ENCODE results near the gene SYNE2.

The SYNE2 gene

DNA sequence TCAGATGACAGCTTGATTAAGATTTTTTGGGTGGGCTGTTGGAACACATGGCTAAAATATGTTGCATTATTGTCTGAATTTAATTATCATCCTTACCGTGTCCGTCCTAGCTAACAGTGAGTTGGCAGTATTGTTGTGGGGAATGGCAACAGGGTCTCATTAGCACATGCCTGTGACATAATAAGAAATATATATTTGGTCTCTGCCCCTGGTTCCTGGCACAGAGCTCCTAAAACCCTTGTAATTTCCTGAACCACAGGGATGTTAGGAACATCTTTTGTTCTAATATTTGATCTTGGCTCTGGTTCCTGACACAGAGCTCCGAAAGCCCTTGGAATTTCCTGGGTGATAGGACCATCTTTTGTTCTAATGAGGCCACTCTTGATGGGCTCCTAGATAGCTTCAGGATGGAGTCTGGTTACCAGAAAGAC, 76.0 kb downstream of the SYNE2 start:
- Histone ChIP-seq H3K36me3 (ENCODE audit: insufficient read depth, low read length) (no peaks in the 10 kb centered on the region; the same call in 1 of the 2 replicates), H3K27ac (peak overlapping the region; percentile 63), H3K9me3 (ENCODE audit: low read depth, low read length) (no peaks in the 10 kb centered on the region; the same call in 1 of the 2 replicates), H3K9ac (ENCODE audit: insufficient read length) (no peak overlapping the region), H3K4me3 (no peak overlapping the region)
- DNase-seq (ENCODE audit: low read depth, low spot score) = no peak
- TF ChIP-seq EZH2 (IDR thresholded peaks at IDR 0.05) (no peak), POLR2AphosphoS5 (IDR thresholded peaks at IDR 0.05; ENCODE audit: borderline replicate concordance, low read depth, low read length) (no peak), FOXP2 (optimal IDR thresholded peaks at IDR 0.05; ENCODE audit: control extremely low read depth, extremely low read length, insufficient read depth) (no peak)

DNA sequence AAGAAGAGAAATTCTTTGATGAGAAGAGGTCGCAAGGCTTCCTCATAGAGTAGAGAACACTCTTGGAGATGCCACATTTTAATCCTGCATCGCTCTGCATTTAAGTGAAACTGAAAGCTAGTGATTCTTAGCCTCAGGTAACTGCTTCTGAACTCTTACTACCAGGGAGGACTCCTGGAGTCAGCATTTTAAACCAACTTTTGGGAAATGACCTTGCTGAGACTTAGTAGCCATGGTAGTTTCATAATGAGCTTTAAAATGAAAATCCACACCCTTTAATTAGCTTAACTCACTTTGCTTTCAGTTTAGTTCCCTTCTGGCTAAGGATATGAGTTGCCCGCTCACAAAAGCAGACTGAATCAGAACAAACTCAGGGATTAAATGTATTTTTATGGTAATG, 80.3 kb downstream of the SYNE2 start:
- no peak overlapping the region for H3K27ac ChIP-seq
- H3K9ac ChIP-seq (ENCODE audit: insufficient read length) = no peak overlapping the region

GRCh38 chr14:63933711-63934110, 80.9 kb downstream of the SYNE2 start:
- Histone ChIP-seq H3K4me3 (no peak overlapping the region), H3K9me3 (ENCODE audit: low read depth, low read length) (no peaks in the 10 kb centered on the region), H3K9ac (ENCODE audit: insufficient read length) (no peak overlapping the region), H3K36me3 (ENCODE audit: insufficient read depth, low read length) (no peaks in the 10 kb centered on the region), H3K27ac (no peak overlapping the region)
- TF ChIP-seq EZH2 (IDR thresholded peaks at IDR 0.05) (no peak), FOXP2 (optimal IDR thresholded peaks at IDR 0.05; ENCODE audit: control extremely low read depth, extremely low read length, insufficient read depth) (no peak), POLR2AphosphoS5 (IDR thresholded peaks at IDR 0.05; ENCODE audit: borderline replicate concordance, low read depth, low read length) (no peak)
- DNase-seq (ENCODE audit: low read depth, low spot score) = no peak

More for the DNA sequence above, 80.3 kb downstream of the SYNE2 start:
- no peaks in the 10 kb centered on the region for H3K36me3 ChIP-seq (ENCODE audit: insufficient read depth, low read length)
- DNase-seq (ENCODE audit: low read depth, low spot score) = no peak
- no peak overlapping the region for H3K4me3 ChIP-seq
- no peaks in the 10 kb centered on the region for H3K9me3 ChIP-seq (ENCODE audit: low read depth, low read length)
- TF ChIP-seq FOXP2 (optimal IDR thresholded peaks at IDR 0.05; ENCODE audit: control extremely low read depth, extremely low read length, insufficient read depth) (no peak), POLR2AphosphoS5 (IDR thresholded peaks at IDR 0.05; ENCODE audit: borderline replicate concordance, low read depth, low read length) (no peak), EZH2 (IDR thresholded peaks at IDR 0.05) (no peak)

DNA sequence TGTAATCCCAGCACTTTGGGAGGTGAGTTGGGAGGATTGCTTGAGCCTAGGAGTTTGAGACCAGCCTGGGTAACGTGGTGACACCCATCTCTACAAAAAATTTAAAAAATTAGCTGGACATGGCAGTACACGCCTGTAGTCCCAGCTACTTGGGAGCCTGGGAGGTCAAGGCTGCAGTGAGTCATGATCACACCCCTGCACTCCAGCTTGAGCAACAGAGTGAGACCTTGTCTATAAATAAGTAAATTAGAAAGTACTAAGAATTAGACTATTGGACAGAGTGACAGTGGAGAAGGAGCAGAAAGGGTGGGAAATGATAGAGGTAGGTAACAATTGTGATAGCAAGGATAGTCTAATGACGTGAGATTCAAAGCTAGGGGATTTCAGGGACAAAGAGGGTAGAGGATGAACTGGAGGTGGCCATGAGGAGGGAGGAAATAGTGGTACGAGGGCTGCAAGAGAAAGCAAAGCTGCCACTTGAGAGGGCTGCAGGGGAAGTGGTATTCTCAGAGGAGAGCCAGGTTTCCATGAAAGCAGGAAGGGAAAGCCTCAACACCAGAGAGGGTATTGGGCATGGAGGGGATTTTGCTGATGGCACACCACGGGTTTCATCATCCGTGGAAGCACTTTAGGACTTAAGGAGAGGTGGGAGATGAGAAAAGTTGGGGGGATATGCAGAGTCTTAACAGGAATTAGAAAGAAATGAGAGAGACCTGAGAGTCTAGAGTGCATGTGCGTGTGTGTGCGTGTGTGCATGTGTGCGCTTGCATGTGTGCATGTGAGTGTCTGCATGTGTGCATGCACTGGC, 85.6 kb downstream of the SYNE2 start:
- Histone ChIP-seq H3K9me3 (ENCODE audit: low read depth, low read length) (no peaks in the 10 kb centered on the region), H3K36me3 (ENCODE audit: insufficient read depth, low read length) (peaks cover 19% of the 10 kb centered on the region), H3K4me3 (no peak overlapping the region), H3K9ac (ENCODE audit: insufficient read length) (no peak overlapping the region), H3K27ac (no peak overlapping the region)
- no peak for TF ChIP-seq EZH2 (IDR thresholded peaks at IDR 0.05)
- TF ChIP-seq POLR2AphosphoS5 (IDR thresholded peaks at IDR 0.05; ENCODE audit: borderline replicate concordance, low read depth, low read length) = no peak
- no peak for TF ChIP-seq FOXP2 (optimal IDR thresholded peaks at IDR 0.05; ENCODE audit: control extremely low read depth, extremely low read length, insufficient read depth)
- DNase-seq (ENCODE audit: low read depth, low spot score) = no peak

GRCh38 chr14:63939006-63939270, 86.1 kb downstream of the SYNE2 start:
- Histone ChIP-seq H3K27ac (no peak overlapping the region), H3K36me3 (ENCODE audit: insufficient read depth, low read length) (peaks cover 19% of the 10 kb centered on the region), H3K9me3 (ENCODE audit: low read depth, low read length) (no peaks in the 10 kb centered on the region), H3K9ac (ENCODE audit: insufficient read length) (no peak overlapping the region), H3K4me3 (no peak overlapping the region)
- TF ChIP-seq FOXP2 (optimal IDR thresholded peaks at IDR 0.05; ENCODE audit: control extremely low read depth, extremely low read length, insufficient read depth) = no peak
- no peak for TF ChIP-seq EZH2 (IDR thresholded peaks at IDR 0.05)
- no peak for TF ChIP-seq POLR2AphosphoS5 (IDR thresholded peaks at IDR 0.05; ENCODE audit: borderline replicate concordance, low read depth, low read length)
- no peak for DNase-seq (ENCODE audit: low read depth, low spot score)

- Histone ChIP-seq H3K9ac (ENCODE audit: insufficient read length) (no peak overlapping the region), H3K9me3 (ENCODE audit: low read depth, low read length) (no peaks in the 10 kb centered on the region), H3K36me3 (ENCODE audit: insufficient read depth, low read length) (peaks cover 19% of the 10 kb centered on the region), H3K4me3 (no peak overlapping the region), H3K27ac (no peak overlapping the region)
- DNase-seq (ENCODE audit: low read depth, low spot score) = no peak
- TF ChIP-seq EZH2 (IDR thresholded peaks at IDR 0.05) (no peak), FOXP2 (optimal IDR thresholded peaks at IDR 0.05; ENCODE audit: control extremely low read depth, extremely low read length, insufficient read depth) (no peak), POLR2AphosphoS5 (IDR thresholded peaks at IDR 0.05; ENCODE audit: borderline replicate concordance, low read depth, low read length) (no peak)
These were observed 87.6 kb downstream of the SYNE2 start for GRCh38 chr14:63940387-63940786.

- H3K4me3 ChIP-seq = no peak overlapping the region
- TF ChIP-seq POLR2AphosphoS5 (IDR thresholded peaks at IDR 0.05; ENCODE audit: borderline replicate concordance, low read depth, low read length) (no peak), EZH2 (IDR thresholded peaks at IDR 0.05) (no peak), FOXP2 (optimal IDR thresholded peaks at IDR 0.05; ENCODE audit: control extremely low read depth, extremely low read length, insufficient read depth) (no peak)
- no peaks in the 10 kb centered on the region for H3K9me3 ChIP-seq (ENCODE audit: low read depth, low read length)
- H3K9ac ChIP-seq (ENCODE audit: insufficient read length) = no peak overlapping the region
- H3K36me3 ChIP-seq (ENCODE audit: insufficient read depth, low read length) = peaks cover 19% of the 10 kb centered on the region
- H3K27ac ChIP-seq = no peak overlapping the region
- DNase-seq (ENCODE audit: low read depth, low spot score) = no peak
These were observed 88.2 kb downstream of the SYNE2 start for GRCh38 chr14:63941023-63941422.

DNA sequence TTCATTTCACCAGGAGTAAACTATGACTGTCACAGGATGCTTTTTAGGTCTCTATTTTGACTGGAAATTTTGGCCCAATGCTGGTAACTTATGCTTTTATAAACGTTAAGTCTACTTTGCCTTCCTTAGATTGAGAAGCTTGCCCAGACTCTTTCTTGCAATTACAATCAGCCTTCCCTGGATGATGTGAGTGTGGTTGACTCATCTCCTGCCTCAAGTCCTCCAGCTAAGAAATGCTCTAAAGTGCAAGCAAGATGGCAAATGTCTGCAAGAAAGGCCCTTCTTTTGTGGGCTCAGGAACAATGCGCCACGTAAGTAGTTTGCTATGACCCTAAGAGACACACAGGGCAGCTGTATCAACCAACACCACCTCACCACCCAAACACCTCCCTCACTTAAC, 96.9 kb downstream of the SYNE2 start:
- no peak for DNase-seq (ENCODE audit: low read depth, low spot score)
- H3K4me3 ChIP-seq = no peak overlapping the region
- no peak overlapping the region for H3K27ac ChIP-seq
- H3K9me3 ChIP-seq (ENCODE audit: low read depth, low read length) = no peaks in the 10 kb centered on the region
- H3K36me3 ChIP-seq (ENCODE audit: insufficient read depth, low read length) = peaks cover 28% of the 10 kb centered on the region
- H3K9ac ChIP-seq (ENCODE audit: insufficient read length) = no peak overlapping the region
- TF ChIP-seq FOXP2 (optimal IDR thresholded peaks at IDR 0.05; ENCODE audit: control extremely low read depth, extremely low read length, insufficient read depth) (no peak), EZH2 (IDR thresholded peaks at IDR 0.05) (no peak), POLR2AphosphoS5 (IDR thresholded peaks at IDR 0.05; ENCODE audit: borderline replicate concordance, low read depth, low read length) (no peak)

DNA sequence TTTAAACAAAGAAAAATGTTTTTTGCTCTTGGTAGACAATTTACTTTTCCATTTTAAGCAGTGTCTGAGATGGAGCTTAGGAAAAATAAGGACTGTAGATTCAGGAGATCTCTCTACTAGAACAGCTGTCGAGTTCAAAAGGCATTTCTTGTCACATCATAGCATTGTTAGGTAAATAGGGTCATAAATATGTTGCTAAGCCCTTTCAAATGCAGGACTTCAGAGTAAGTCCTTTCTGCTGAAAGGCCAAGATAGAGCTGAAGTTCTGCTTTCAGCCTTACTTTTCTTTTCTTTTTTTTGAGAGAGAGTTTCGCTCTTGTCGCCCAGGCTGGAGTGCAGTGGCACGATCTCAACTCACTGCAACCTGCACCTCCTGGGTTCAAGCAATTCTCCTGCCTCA, 98.2 kb downstream of the SYNE2 start:
- no peak for DNase-seq (ENCODE audit: low read depth, low spot score)
- no peaks in the 10 kb centered on the region for H3K9me3 ChIP-seq (ENCODE audit: low read depth, low read length)
- H3K36me3 ChIP-seq (ENCODE audit: insufficient read depth, low read length) = peaks cover 32% of the 10 kb centered on the region
- TF ChIP-seq FOXP2 (optimal IDR thresholded peaks at IDR 0.05; ENCODE audit: control extremely low read depth, extremely low read length, insufficient read depth) (no peak), EZH2 (IDR thresholded peaks at IDR 0.05) (no peak), POLR2AphosphoS5 (IDR thresholded peaks at IDR 0.05; ENCODE audit: borderline replicate concordance, low read depth, low read length) (no peak)
- no peak overlapping the region for H3K9ac ChIP-seq (ENCODE audit: insufficient read length)
- no peak overlapping the region for H3K27ac ChIP-seq
- H3K4me3 ChIP-seq = no peak overlapping the region
